AG09309 (cell line): ENCODE data around the gene DGKG.

ENCODE experiments used
- DNase-seq: peaks from one replicate; pipeline ENCODE4 v3.0.0-alpha.2; 2010; ENCODE audit warnings: low read depth
- H3K4me3 ChIP-seq: 2 replicates; pipeline ENCODE4 v1.5.1; 2011; ENCODE audit warnings: mild to moderate bottlenecking, low read depth, low read length, moderate library complexity; ENCODE audit not compliant: control insufficient read depth
- CTCF ChIP-seq: IDR thresholded peaks from 2 replicates; pipeline ENCODE4 v1.5.1; 2011; ENCODE audit warnings: mild to moderate bottlenecking, low read depth, low read length, inconsistent platforms; ENCODE audit not compliant: insufficient read depth, control insufficient read depth; ENCODE audit errors: missing control alignments

DGKG gene

GRCh38 chr3:186178412-186178811 is 183.6 kb downstream of the DGKG start:
- DNase-seq, result no peak
- TF ChIP-seq CTCF, result no peak
- no peak overlapping the region for H3K4me3 ChIP-seq

- no peak overlapping the region for H3K4me3 ChIP-seq
- no peak for TF ChIP-seq CTCF
- no peak for DNase-seq
Measured at GRCh38 chr3:186176373-186176990, 185.6 kb downstream of the DGKG start.

- no peak overlapping the region for H3K4me3 ChIP-seq
- no peak for DNase-seq
- TF ChIP-seq CTCF, result no peak
Measured at GRCh38 chr3:186173224-186173815, 188.7 kb downstream of the DGKG start.

GRCh38 chr3:186172353-186172752 is 189.7 kb downstream of the DGKG start:
- no peak for TF ChIP-seq CTCF
- no peak for DNase-seq
- H3K4me3 ChIP-seq, result no peak overlapping the region

- DNase-seq, result no peak
- TF ChIP-seq CTCF, result no peak
- no peak overlapping the region for H3K4me3 ChIP-seq
Measured at GRCh38 chr3:186171521-186171920, 190.5 kb downstream of the DGKG start.

- no peak for DNase-seq
- TF ChIP-seq CTCF, result no peak
- H3K4me3 ChIP-seq, result no peak overlapping the region
Measured at GRCh38 chr3:186170516-186170915, 191.5 kb downstream of the DGKG start.
